HepG2 (cell line): Measurements from ENCODE around the gene GNB3. TPM values are rescaled to one million over a fixed set of nuclear protein-coding genes. Genes with fewer than 3 reads are reported as not detected.

Experiments used
- ARHGAP35 ChIP-seq: sonication (generic); formaldehyde crosslinking; IDR thresholded peaks from 2 replicates; pipeline ENCODE4 v1.9.0; 2022; ENCODE audit warnings: mild to moderate bottlenecking, inconsistent platforms, moderate library complexity, missing genetic modification reagents, borderline replicate concordance
- GZF1 ChIP-seq: sonication (generic); formaldehyde crosslinking; IDR thresholded peaks from 2 replicates; pipeline ENCODE4 v1.5.1; 2020; ENCODE audit warnings: mild to moderate bottlenecking, missing genetic modification reagents
- ISX ChIP-seq: sonication (generic); formaldehyde crosslinking; conservative IDR thresholded peaks from 2 replicates; pipeline ENCODE4 v1.5.0; 2020; ENCODE audit warnings: missing genetic modification reagents
- NAIF1 ChIP-seq: sonication (generic); formaldehyde crosslinking; IDR thresholded peaks from 2 replicates; pipeline ENCODE4 v1.5.0; 2020; ENCODE audit warnings: mild to moderate bottlenecking, missing genetic modification reagents, borderline replicate concordance
- NBN ChIP-seq: fragments of 450-650 bp; conservative IDR thresholded peaks from 2 replicates; pipeline ENCODE4 v1.6.1; 2017
- NONO ChIP-seq, 2 experiments: fragments of 450-650 bp in 1 of 2; sonication (generic) in 1 of 2; formaldehyde crosslinking in 1 of 2; IDR thresholded peaks in 1 of 2; conservative IDR thresholded peaks in 1 of 2; 2 replicates each; pipeline versions ENCODE4 v1.6.1 to v1.8.0; 2017 to 2022; ENCODE audit warnings: mild to moderate bottlenecking in 1 of 2, missing genetic modification reagents in 1 of 2, moderate library complexity in 1 of 2
- RAD21 ChIP-seq: fragments of 450-650 bp; formaldehyde crosslinking; IDR thresholded peaks from 2 replicates; pipeline ENCODE4 v1.5.0; 2020; ENCODE audit warnings: mild to moderate bottlenecking
- SAFB2 ChIP-seq: sonication (generic); formaldehyde crosslinking; IDR thresholded peaks from 2 replicates; pipeline ENCODE4 v1.5.1; 2020; ENCODE audit warnings: missing genetic modification reagents, low read depth, mild to moderate bottlenecking, borderline replicate concordance
- TEAD2 ChIP-seq: sonication (generic); formaldehyde crosslinking; IDR thresholded peaks from 2 replicates; pipeline ENCODE4 v1.9.0; 2021; ENCODE audit warnings: missing genetic modification reagents
- TOPORS ChIP-seq: sonication (generic); formaldehyde crosslinking; IDR thresholded peaks from 2 replicates; pipeline ENCODE4 v1.8.0; 2023; ENCODE audit warnings: mild to moderate bottlenecking, missing genetic modification reagents
- ZSCAN30 ChIP-seq: sonication (generic); formaldehyde crosslinking; IDR thresholded peaks from 2 replicates; pipeline ENCODE4 v1.5.0; 2020; ENCODE audit warnings: mild to moderate bottlenecking, missing genetic modification reagents
- polyA plus RNA-seq, 8 experiments: library from polyadenylated mRNA; depleted of rRNA in 3 of 8; stranded (reverse) in 7 of 8; unstranded in 1 of 8; fragments of >200 nt; fragmentation: Illumina TruSeq in 4 of 8; extraction: Trizol in 4 of 8; gene quantifications; 2 replicates each; pipeline versions ENCODE4 v1.2.1 to v1.2.3, GENCODE V29; 2011 to 2016; ENCODE audit warnings: low read depth in 4 of 8, missing spikeins in 1 of 8, mixed read lengths in 1 of 8; ENCODE audit not compliant: insufficient read depth in 1 of 8
- total RNA-seq, 5 experiments: library from RNA; depleted of rRNA; stranded (reverse); fragments of >200 nt; fragmentation: Illumina TruSeq; extraction: Trizol; gene quantifications; 2 replicates each; pipeline ENCODE4 v1.2.3, GENCODE V29; 2016; ENCODE audit warnings: low read depth in 1 of 5
- TF ChIP-seq, protein P1 (sequence below): sonication (generic); formaldehyde crosslinking; IDR thresholded peaks from 2 replicates; pipeline ENCODE4 v1.5.0; 2020; ENCODE audit warnings: missing genetic modification reagents
- TF ChIP-seq, protein P2 (sequence below): sonication (generic); formaldehyde crosslinking; IDR thresholded peaks from 2 replicates; pipeline ENCODE4 v1.4.0; 2020; ENCODE audit warnings: missing genetic modification reagents
- TF ChIP-seq, protein P3 (sequence below): IDR thresholded peaks from 2 replicates; pipeline ENCODE4 v1.6.1; 2016; ENCODE audit warnings: low read depth, control low read depth

GNB3 gene
- total and polyA plus RNA-seq, 2 of the 13 experiments (the other 11 are each of a cell fraction or from before 2014, with no cell fraction given) = 1.3 to 3.6 TPM

DNA sequence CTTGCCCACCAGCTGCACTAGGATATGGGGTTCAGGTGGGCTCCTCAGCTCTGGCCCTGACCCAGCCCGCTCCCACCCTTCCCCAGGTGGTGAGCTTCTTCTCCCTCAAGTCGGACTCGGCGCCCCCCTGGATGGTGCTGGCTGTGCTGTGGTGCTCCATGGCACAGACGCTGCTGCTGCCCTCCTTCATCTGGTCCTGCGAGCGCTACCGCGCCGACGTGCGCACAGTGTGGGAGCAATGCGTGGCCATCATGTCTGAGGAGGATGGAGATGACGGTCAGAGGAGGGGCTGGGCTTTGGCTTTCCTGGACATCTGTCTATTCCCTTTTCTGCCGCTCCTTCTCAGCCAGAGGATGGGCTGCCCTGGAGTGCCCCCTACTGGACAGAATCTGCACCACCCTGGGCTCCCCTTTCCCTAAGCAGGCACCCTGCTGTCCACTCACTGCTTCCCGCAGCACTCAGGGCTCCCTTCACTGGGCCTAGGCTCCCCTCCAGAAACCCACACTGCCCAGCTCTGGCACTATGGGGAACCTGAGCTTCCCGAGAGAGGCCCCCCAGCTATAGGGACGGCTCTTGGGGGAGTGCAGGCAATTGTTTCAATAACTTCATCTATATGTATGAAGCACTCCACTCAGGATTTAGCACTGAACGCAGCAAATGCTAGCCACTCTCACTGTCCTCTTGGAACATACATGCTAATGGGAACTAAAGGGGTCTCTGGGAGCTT lies 15.2 kb upstream of the GNB3 start (continued):
- TF ChIP-seq ARHGAP35 (CRISPR knock-in tag) (no peak), NONO (IDR thresholded peaks at IDR 0.05) (no peak), NONO (CRISPR knock-in tag; conservative IDR thresholded peaks at IDR 0.05) (peak; percentile 53; the same call in 1 of the 2 replicates), NAIF1 (CRISPR knock-in tag) (no peak), SAFB2 (CRISPR knock-in tag) (peak; percentile 46; the same call in 1 of the 2 replicates), TEAD2 (CRISPR knock-in tag) (no peak), ZSCAN30 (CRISPR knock-in tag) (no peak), TOPORS (no peak), NBN (no peak), ISX (CRISPR knock-in tag) (no peak), RAD21 (peak; percentile 85), GZF1 (no peak)
- TF ChIP-seq, protein P1, sequence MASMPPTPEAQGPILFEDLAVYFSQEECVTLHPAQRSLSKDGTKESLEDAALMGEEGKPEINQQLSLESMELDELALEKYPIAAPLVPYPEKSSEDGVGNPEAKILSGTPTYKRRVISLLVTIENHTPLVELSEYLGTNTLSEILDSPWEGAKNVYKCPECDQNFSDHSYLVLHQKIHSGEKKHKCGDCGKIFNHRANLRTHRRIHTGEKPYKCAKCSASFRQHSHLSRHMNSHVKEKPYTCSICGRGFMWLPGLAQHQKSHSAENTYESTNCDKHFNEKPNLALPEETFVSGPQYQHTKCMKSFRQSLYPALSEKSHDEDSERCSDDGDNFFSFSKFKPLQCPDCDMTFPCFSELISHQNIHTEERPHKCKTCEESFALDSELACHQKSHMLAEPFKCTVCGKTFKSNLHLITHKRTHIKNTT (CRISPR knock-in tag) = no peak
- TF ChIP-seq, protein P2, sequence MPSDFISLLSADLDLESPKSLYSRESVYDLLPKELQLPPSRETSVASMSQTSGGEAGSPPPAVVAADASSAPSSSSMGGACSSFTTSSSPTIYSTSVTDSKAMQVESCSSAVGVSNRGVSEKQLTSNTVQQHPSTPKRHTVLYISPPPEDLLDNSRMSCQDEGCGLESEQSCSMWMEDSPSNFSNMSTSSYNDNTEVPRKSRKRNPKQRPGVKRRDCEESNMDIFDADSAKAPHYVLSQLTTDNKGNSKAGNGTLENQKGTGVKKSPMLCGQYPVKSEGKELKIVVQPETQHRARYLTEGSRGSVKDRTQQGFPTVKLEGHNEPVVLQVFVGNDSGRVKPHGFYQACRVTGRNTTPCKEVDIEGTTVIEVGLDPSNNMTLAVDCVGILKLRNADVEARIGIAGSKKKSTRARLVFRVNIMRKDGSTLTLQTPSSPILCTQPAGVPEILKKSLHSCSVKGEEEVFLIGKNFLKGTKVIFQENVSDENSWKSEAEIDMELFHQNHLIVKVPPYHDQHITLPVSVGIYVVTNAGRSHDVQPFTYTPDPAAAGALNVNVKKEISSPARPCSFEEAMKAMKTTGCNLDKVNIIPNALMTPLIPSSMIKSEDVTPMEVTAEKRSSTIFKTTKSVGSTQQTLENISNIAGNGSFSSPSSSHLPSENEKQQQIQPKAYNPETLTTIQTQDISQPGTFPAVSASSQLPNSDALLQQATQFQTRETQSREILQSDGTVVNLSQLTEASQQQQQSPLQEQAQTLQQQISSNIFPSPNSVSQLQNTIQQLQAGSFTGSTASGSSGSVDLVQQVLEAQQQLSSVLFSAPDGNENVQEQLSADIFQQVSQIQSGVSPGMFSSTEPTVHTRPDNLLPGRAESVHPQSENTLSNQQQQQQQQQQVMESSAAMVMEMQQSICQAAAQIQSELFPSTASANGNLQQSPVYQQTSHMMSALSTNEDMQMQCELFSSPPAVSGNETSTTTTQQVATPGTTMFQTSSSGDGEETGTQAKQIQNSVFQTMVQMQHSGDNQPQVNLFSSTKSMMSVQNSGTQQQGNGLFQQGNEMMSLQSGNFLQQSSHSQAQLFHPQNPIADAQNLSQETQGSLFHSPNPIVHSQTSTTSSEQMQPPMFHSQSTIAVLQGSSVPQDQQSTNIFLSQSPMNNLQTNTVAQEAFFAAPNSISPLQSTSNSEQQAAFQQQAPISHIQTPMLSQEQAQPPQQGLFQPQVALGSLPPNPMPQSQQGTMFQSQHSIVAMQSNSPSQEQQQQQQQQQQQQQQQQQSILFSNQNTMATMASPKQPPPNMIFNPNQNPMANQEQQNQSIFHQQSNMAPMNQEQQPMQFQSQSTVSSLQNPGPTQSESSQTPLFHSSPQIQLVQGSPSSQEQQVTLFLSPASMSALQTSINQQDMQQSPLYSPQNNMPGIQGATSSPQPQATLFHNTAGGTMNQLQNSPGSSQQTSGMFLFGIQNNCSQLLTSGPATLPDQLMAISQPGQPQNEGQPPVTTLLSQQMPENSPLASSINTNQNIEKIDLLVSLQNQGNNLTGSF (CRISPR knock-in tag) = peak; percentile 52; the same call in 1 of the 2 replicates
- TF ChIP-seq, protein P3, sequence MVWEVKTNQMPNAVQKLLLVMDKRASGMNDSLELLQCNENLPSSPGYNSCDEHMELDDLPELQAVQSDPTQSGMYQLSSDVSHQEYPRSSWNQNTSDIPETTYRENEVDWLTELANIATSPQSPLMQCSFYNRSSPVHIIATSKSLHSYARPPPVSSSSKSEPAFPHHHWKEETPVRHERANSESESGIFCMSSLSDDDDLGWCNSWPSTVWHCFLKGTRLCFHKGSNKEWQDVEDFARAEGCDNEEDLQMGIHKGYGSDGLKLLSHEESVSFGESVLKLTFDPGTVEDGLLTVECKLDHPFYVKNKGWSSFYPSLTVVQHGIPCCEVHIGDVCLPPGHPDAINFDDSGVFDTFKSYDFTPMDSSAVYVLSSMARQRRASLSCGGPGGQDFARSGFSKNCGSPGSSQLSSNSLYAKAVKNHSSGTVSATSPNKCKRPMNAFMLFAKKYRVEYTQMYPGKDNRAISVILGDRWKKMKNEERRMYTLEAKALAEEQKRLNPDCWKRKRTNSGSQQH = no peak
